Neural progenitor cell (in vitro differentiated cells): ENCODE data around the gene TMEM95. TPM values are rescaled to one million over a fixed set of nuclear protein-coding genes. Genes with fewer than 3 reads are reported as not detected.

Experiments
- DNase-seq: peaks from one replicate; pipeline ENCODE4 v3.0.0-alpha.2; 2016; ENCODE audit warnings: low spot score
- H2AFZ ChIP-seq: fragments of 200-600 bp; sonication (generic); replicated peaks from 2 replicates; pipeline ENCODE4 v1.6.1; 2016; ENCODE audit warnings: antibody characterized with exemption
- H3F3A ChIP-seq: fragments of 200-600 bp; sonication (generic); 2 replicates; pipeline ENCODE4 v1.6.1; 2016; ENCODE audit warnings: antibody characterized with exemption, low read depth
- H3K27ac ChIP-seq: fragments of 200-600 bp; sonication (generic); 2 replicates; pipeline ENCODE4 v1.5.1; 2016; ENCODE audit warnings: mild to moderate bottlenecking
- H3K27me3 ChIP-seq: fragments of 200-600 bp; sonication (generic); 2 replicates; pipeline ENCODE4 v1.6.1; 2016; ENCODE audit warnings: mild to moderate bottlenecking, moderate library complexity
- H3K36me3 ChIP-seq: fragments of 200-600 bp; sonication (generic); 2 replicates; pipeline ENCODE4 v1.5.1; 2016
- H3K4me1 ChIP-seq: fragments of 200-600 bp; sonication (generic); 2 replicates; pipeline ENCODE4 v1.6.1; 2016; ENCODE audit warnings: mixed run types
- H3K4me2 ChIP-seq: fragments of 200-600 bp; sonication (generic); 2 replicates; pipeline ENCODE4 v1.6.1; 2016
- H3K4me3 ChIP-seq: fragments of 200-600 bp; sonication (generic); 2 replicates; pipeline ENCODE4 v1.5.1; 2016
- H3K79me2 ChIP-seq: fragments of 200-600 bp; sonication (generic); 2 replicates; pipeline ENCODE4 v1.6.1; 2016; ENCODE audit warnings: low read depth
- H3K9ac ChIP-seq: fragments of 200-600 bp; sonication (generic); 2 replicates; pipeline ENCODE4 v1.6.1; 2016
- H3K9me3 ChIP-seq: fragments of 200-600 bp; sonication (generic); 2 replicates; pipeline ENCODE4 v1.5.1; 2016; ENCODE audit warnings: low read depth
- H4K20me1 ChIP-seq: fragments of 200-600 bp; sonication (generic); 2 replicates; pipeline ENCODE4 v1.6.1; 2016; ENCODE audit warnings: low read depth
- H3K27ac Mint-ChIP-seq: 3 replicates; pipeline ENCODE4 v1.8.0; 2021; ENCODE audit warnings: mixed read lengths
- H3K27me3 Mint-ChIP-seq: 2 replicates; pipeline ENCODE4 v1.8.0; 2022; ENCODE audit warnings: low read depth, mild to moderate bottlenecking, inconsistent platforms, moderate library complexity, mixed read lengths; ENCODE audit not compliant: insufficient read depth
- H3K36me3 Mint-ChIP-seq: 3 replicates; pipeline ENCODE4 v1.8.0; 2021; ENCODE audit warnings: mixed read lengths
- H3K4me1 Mint-ChIP-seq: 3 replicates; pipeline ENCODE4 v1.8.0; 2021; ENCODE audit warnings: mixed read lengths
- H3K4me3 Mint-ChIP-seq: 3 replicates; pipeline ENCODE4 v1.8.0; 2021; ENCODE audit warnings: mild to moderate bottlenecking, moderate library complexity, mixed read lengths
- H3K9me3 Mint-ChIP-seq: 3 replicates; pipeline ENCODE4 v1.8.0; 2020; ENCODE audit warnings: mixed read lengths
- CTCF ChIP-seq: fragments of 200-600 bp; sonication (generic); IDR thresholded peaks from 2 replicates; pipeline ENCODE4 v1.5.1; 2017; ENCODE audit warnings: antibody characterized with exemption, mild to moderate bottlenecking
- EZH2 ChIP-seq: fragments of 200-600 bp; sonication (generic); IDR thresholded peaks from 2 replicates; pipeline ENCODE4 v1.6.1; 2017; ENCODE audit warnings: antibody characterized with exemption, mild to moderate bottlenecking, moderate library complexity
- EZH2phosphoT487 ChIP-seq: fragments of 200-600 bp; sonication (generic); IDR thresholded peaks from 2 replicates; pipeline ENCODE4 v1.6.1; 2017; ENCODE audit warnings: antibody characterized with exemption
- total RNA-seq: library from RNA; depleted of rRNA; stranded (reverse); fragments of >200 nt; gene quantifications from 2 replicates; pipeline ENCODE4 v1.2.3, GENCODE V29; 2015; ENCODE audit warnings: low replicate concordance

TMEM95 gene
- total RNA-seq, 1 donor from 2014 or later, result not detected

GRCh38 chr17:7370853-7371252 lies 15.9 kb downstream of the TMEM95 start:
- H3K27me3 ChIP-seq, result peaks cover 7% of the 10 kb centered on the region
- H3K9ac ChIP-seq, result no peak overlapping the region
- no peaks in the 10 kb centered on the region for H3F3A ChIP-seq
- DNase-seq, result no peak
- H2AFZ ChIP-seq, result no peak overlapping the region
- Mint-ChIP-seq H3K9me3 (no peaks in the 10 kb centered on the region), H3K27ac (no peak overlapping the region), H3K4me1 (peaks cover 3% of the 10 kb centered on the region), H3K27me3 (peaks cover 3% of the 10 kb centered on the region), H3K4me3 (no peak overlapping the region), H3K36me3 (no peaks in the 10 kb centered on the region)
- no peaks in the 10 kb centered on the region for H3K79me2 ChIP-seq
- no peaks in the 10 kb centered on the region for H3K9me3 ChIP-seq
- no peaks in the 10 kb centered on the region for H3K4me1 ChIP-seq
- no peak overlapping the region for H3K4me2 ChIP-seq
- TF ChIP-seq EZH2 (no peak), EZH2phosphoT487 (no peak), CTCF (no peak)
- no peak overlapping the region for H3K27ac ChIP-seq
- no peaks in the 10 kb centered on the region for H4K20me1 ChIP-seq
- no peak overlapping the region for H3K4me3 ChIP-seq
- H3K36me3 ChIP-seq, result no peaks in the 10 kb centered on the region

GRCh38 chr17:7374353-7374752 lies 19.4 kb downstream of the TMEM95 start:
- Mint-ChIP-seq H3K27ac (no peak overlapping the region), H3K27me3 (peaks cover 11% of the 10 kb centered on the region)

GRCh38 chr17:7379134-7379533 lies 24.2 kb downstream of the TMEM95 start:
- Histone ChIP-seq H3F3A (peaks cover 12% of the 10 kb centered on the region), H4K20me1 (peaks cover 5% of the 10 kb centered on the region), H3K9ac (no peak overlapping the region), H2AFZ (no peak overlapping the region), H3K27me3 (peaks cover 51% of the 10 kb centered on the region), H3K4me1 (peaks cover 3% of the 10 kb centered on the region), H3K4me2 (no peak overlapping the region), H3K36me3 (no peaks in the 10 kb centered on the region), H3K4me3 (no peak overlapping the region), H3K9me3 (peaks cover 5% of the 10 kb centered on the region), H3K79me2 (no peaks in the 10 kb centered on the region), H3K27ac (no peak overlapping the region)
- H3K4me1 Mint-ChIP-seq, result peaks cover 7% of the 10 kb centered on the region
- H3K36me3 Mint-ChIP-seq, result peaks cover 3% of the 10 kb centered on the region
- H3K27me3 Mint-ChIP-seq, result peaks cover 45% of the 10 kb centered on the region
- no peak for DNase-seq
- H3K9me3 Mint-ChIP-seq, result peaks cover 14% of the 10 kb centered on the region
- TF ChIP-seq EZH2phosphoT487 (no peak), CTCF (no peak), EZH2 (no peak)
- H3K4me3 Mint-ChIP-seq, result no peak overlapping the region
- H3K27ac Mint-ChIP-seq, result no peak overlapping the region

More at GRCh38 chr17:7374353-7374752, 19.4 kb downstream of the TMEM95 start:
- no peak for DNase-seq
- H3K27ac ChIP-seq, result no peak overlapping the region
- Mint-ChIP-seq H3K4me1 (no peaks in the 10 kb centered on the region), H3K4me3 (no peak overlapping the region), H3K36me3 (no peaks in the 10 kb centered on the region), H3K9me3 (peaks cover 6% of the 10 kb centered on the region)
- no peak overlapping the region for H3K9ac ChIP-seq
- no peaks in the 10 kb centered on the region for H3K36me3 ChIP-seq
- H3K9me3 ChIP-seq, result peaks cover 4% of the 10 kb centered on the region
- no peaks in the 10 kb centered on the region for H3K4me1 ChIP-seq
- H4K20me1 ChIP-seq, result no peaks in the 10 kb centered on the region
- no peak overlapping the region for H3K4me2 ChIP-seq
- TF ChIP-seq EZH2phosphoT487 (no peak), EZH2 (no peak), CTCF (no peak)
- H3K27me3 ChIP-seq, result peaks cover 11% of the 10 kb centered on the region
- H2AFZ ChIP-seq, result no peak overlapping the region
- H3K4me3 ChIP-seq, result no peak overlapping the region
- H3F3A ChIP-seq, result no peaks in the 10 kb centered on the region
- no peaks in the 10 kb centered on the region for H3K79me2 ChIP-seq
